A549 (cell line): Measurements from ENCODE around the gene PPARA. TPM values are rescaled to one million over a fixed set of nuclear protein-coding genes. Genes with fewer than 3 reads are reported as not detected.

ENCODE experiments used
- ATAC-seq, 2 experiments: fragments of 200-7000 bp in 1 of 2; fragments of >200 bp in 1 of 2; cut with Nextera tagmentation in 1 of 2; cut with Tn5 transposase in 1 of 2; 3 replicates each; pipeline versions ENCODE4 v1.8.0 to v1.9.1; 2018 to 2020; ENCODE audit warnings: mild to moderate bottlenecking in 1 of 2, moderate library complexity in 1 of 2
- CTCF ChIA-PET: fragments of 300-600 bp; sonication (Branson Sonifier 250); formaldehyde crosslinking; extraction: SDS; loops from one replicate; lab custom pipeline; 2021; ENCODE audit warnings: antibody characterized with exemption, inconsistent platforms; lab: Yijun Ruan, JAX
- POLR2A ChIA-PET: fragments of 350-600 bp; formaldehyde crosslinking; extraction: SDS; loops from one replicate; lab custom pipeline; 2021; ENCODE audit warnings: antibody characterized with exemption, inconsistent platforms; lab: Yijun Ruan, JAX
- DNase-seq, 2 experiments: peaks; one replicate each; pipeline versions ENCODE4 v3.0.0 to v3.0.0-alpha.2; 2011 to 2016; ENCODE audit warnings: low read depth in 1 of 2, low spot score in 1 of 2
- FAIRE-seq: peaks from 2 replicates; lab custom pipeline; 2011; peaks lifted over from hg19 to GRCh38; lab: Jason Lieb, UNC
- H3K27ac ChIP-seq, 2 experiments: fragments of >200 bp; sonication (Bioruptor Twin); formaldehyde crosslinking; 3 replicates each; pipeline ENCODE4 v1.5.1; 2016 to 2017
- H3K4me1 ChIP-seq: fragments of >200 bp; sonication (Bioruptor Twin); formaldehyde crosslinking; 3 replicates; pipeline ENCODE4 v1.6.1; 2016
- H3K4me2 ChIP-seq: fragments of >200 bp; sonication (Bioruptor Twin); formaldehyde crosslinking; 3 replicates; pipeline ENCODE4 v1.6.1; 2016
- H3K4me3 ChIP-seq: fragments of >200 bp; sonication (Bioruptor Twin); formaldehyde crosslinking; 3 replicates; pipeline ENCODE4 v1.5.1; 2016
- H3K9me3 ChIP-seq: fragments of >200 bp; sonication (Bioruptor Twin); formaldehyde crosslinking; 3 replicates; pipeline ENCODE4 v1.6.1; 2016
- BHLHE40 ChIP-seq: IDR thresholded peaks from 2 replicates; pipeline ENCODE4 v1.6.1; 2012; ENCODE audit warnings: low read depth, low read length, inconsistent platforms
- CBX2 ChIP-seq: fragments of 200-600 bp; sonication (generic); IDR thresholded peaks from 2 replicates; pipeline ENCODE4 v1.6.1; 2016; ENCODE audit warnings: low read depth, mild to moderate bottlenecking, borderline replicate concordance
- CEBPB ChIP-seq, 2 experiments: fragments of >200 bp in 1 of 2; sonication (Bioruptor Twin) in 1 of 2; formaldehyde crosslinking in 1 of 2; IDR thresholded peaks; 2 replicates each; pipeline ENCODE4 v1.6.1; 2012 to 2016
- CHD4 ChIP-seq: fragments of 200-600 bp; sonication (generic); IDR thresholded peaks from 2 replicates; pipeline ENCODE4 v1.6.1; 2016; ENCODE audit warnings: antibody characterized with exemption, mild to moderate bottlenecking, borderline replicate concordance
- EHF ChIP-seq: fragments of 250-450 bp; sonication (Bioruptor Pico); IDR thresholded peaks from 2 replicates; pipeline ENCODE4 v1.5.0; 2020; ENCODE audit warnings: mild to moderate bottlenecking
- ESRRA ChIP-seq: fragments of 150-350 bp; IDR thresholded peaks from 2 replicates; pipeline ENCODE4 v1.6.1; 2014; ENCODE audit warnings: mild to moderate bottlenecking, low read length, borderline replicate concordance
- FOSL2 ChIP-seq, 2 experiments: fragments of 450-650 bp in 1 of 2; fragments of >200 bp in 1 of 2; sonication (Bioruptor Twin) in 1 of 2; formaldehyde crosslinking; IDR thresholded peaks; 2 replicates each; pipeline versions ENCODE4 v1.5.0 to v1.6.1; 2016 to 2020; ENCODE audit warnings: mild to moderate bottlenecking in 1 of 2, moderate library complexity in 1 of 2
- HDAC2 ChIP-seq: fragments of 200-600 bp; sonication (generic); IDR thresholded peaks from 2 replicates; pipeline ENCODE4 v1.6.1; 2016
- HOXA7 ChIP-seq: fragments of 250-450 bp; sonication (Bioruptor Pico); IDR thresholded peaks from 2 replicates; pipeline ENCODE4 v1.5.0; 2020; ENCODE audit warnings: mild to moderate bottlenecking, moderate library complexity
- JUN ChIP-seq, 2 experiments: fragments of >200 bp; sonication (Bioruptor Twin); formaldehyde crosslinking; IDR thresholded peaks; 2 replicates in 1 of 2; 3 replicates in 1 of 2; pipeline ENCODE4 v1.6.1; 2016 to 2017
- KDM1A ChIP-seq: fragments of 200-600 bp; sonication (generic); IDR thresholded peaks from 2 replicates; pipeline ENCODE4 v1.6.1; 2016; ENCODE audit warnings: low read depth, mild to moderate bottlenecking
- KDM5A ChIP-seq: fragments of 200-600 bp; sonication (generic); IDR thresholded peaks from 2 replicates; pipeline ENCODE4 v1.6.1; 2016; ENCODE audit warnings: antibody characterized with exemption, mild to moderate bottlenecking
- NFE2L2 ChIP-seq: fragments of 150-350 bp; conservative IDR thresholded peaks from 2 replicates; pipeline ENCODE4 v1.6.1; 2014; ENCODE audit warnings: low read length
- NR3C1 ChIP-seq: fragments of >200 bp; sonication (Bioruptor Twin); formaldehyde crosslinking; IDR thresholded peaks from 3 replicates; pipeline ENCODE4 v1.6.1; 2017
- PBX3 ChIP-seq: IDR thresholded peaks from 2 replicates; pipeline ENCODE4 v1.6.1; 2012
- POLR2A ChIP-seq: IDR thresholded peaks from 2 replicates; pipeline ENCODE4 v1.6.1; 2012; ENCODE audit warnings: mild to moderate bottlenecking, low read length
- POLR2AphosphoS2 ChIP-seq: conservative IDR thresholded peaks from 2 replicates; pipeline ENCODE4 v1.6.1; 2012; ENCODE audit warnings: low read length, improper control_type of control experiment, inconsistent platforms
- RAD21 ChIP-seq, 2 experiments: fragments of >200 bp in 1 of 2; sonication (Bioruptor Twin) in 1 of 2; formaldehyde crosslinking in 1 of 2; IDR thresholded peaks in 1 of 2; conservative IDR thresholded peaks in 1 of 2; 2 replicates in 1 of 2; 3 replicates in 1 of 2; pipeline ENCODE4 v1.6.1; 2012 to 2018; ENCODE audit warnings: inconsistent platforms in 1 of 2
- RNF2 ChIP-seq: fragments of 200-600 bp; sonication (generic); IDR thresholded peaks from 2 replicates; pipeline ENCODE4 v1.6.1; 2016; ENCODE audit warnings: low read depth, mild to moderate bottlenecking, antibody characterized with exemption, moderate library complexity, borderline replicate concordance
- ZFP36 ChIP-seq: fragments of 450-650 bp; IDR thresholded peaks from 2 replicates; pipeline ENCODE4 v1.6.1; 2014; ENCODE audit warnings: borderline replicate concordance; ENCODE audit not compliant: partially characterized antibody
- ZNF302 ChIP-seq: fragments of 250-450 bp; sonication (Bioruptor Pico); IDR thresholded peaks from 2 replicates; pipeline ENCODE4 v1.9.0; 2021; ENCODE audit warnings: inconsistent platforms, mild to moderate bottlenecking, moderate library complexity
- WGBS: methylation state at CpG from one replicate; pipeline ENCODE4 v1.1.6; 2017; ENCODE audit errors: missing lambda C conversion rate; 5-methylcytosine and 5-hydroxymethylcytosine counted together
- polyA plus RNA-seq, 4 experiments: library from polyadenylated mRNA; depleted of rRNA in 3 of 4; stranded (reverse); fragments of >200 nt; fragmentation: RNase III in 1 of 4; extraction: RNeasy Plus Mini Kit Qiagen cat#74134 plus additional on column Dnase treatment in 1 of 4; gene quantifications; 2 replicates in 3 of 4; 3 replicates in 1 of 4; pipeline ENCODE4 v1.2.3, GENCODE V29; 2011 to 2017
- TF ChIP-seq, protein P1 (sequence below): fragments of 150-350 bp; IDR thresholded peaks from 2 replicates; pipeline ENCODE4 v1.6.1; 2014; ENCODE audit warnings: low read depth, mild to moderate bottlenecking, low read length
- TF ChIP-seq, protein P2 (sequence below): IDR thresholded peaks from 2 replicates; pipeline ENCODE4 v1.6.1; 2012; ENCODE audit warnings: low read depth, borderline replicate concordance

PPARA gene
- polyA plus RNA-seq, 2 of the 4 experiments (the other 2 are of a cell fraction): 2.6 to 2.8 TPM

- TF ChIP-seq HDAC2: no peak
- TF ChIP-seq POLR2AphosphoS2: no peak
- 0% methylated on average over 1 of the region's 25 CpGs for WGBS
- Histone ChIP-seq H3K4me2 (peak overlapping the region; percentile 96), H3K4me1 (peaks cover 5% of the 10 kb centered on the region; the same call in 1 of the 3 replicates), H3K4me3 (peak overlapping the region; percentile 96), H3K27ac (peak overlapping the region; percentile 95 to 96), H3K9me3 (no peaks in the 10 kb centered on the region)
- no peak for FAIRE-seq
- POLR2A ChIA-PET: interaction anchor here (1.0 kb wide), 1 partner anchor 17 kb away, joined by 6 read pairs; the partner anchor contains the start of gene TTC38
- CTCF ChIA-PET: interaction anchor here (1.0 to 1.3 kb wide), 2 partner anchors 25 to 129 kb away, joined by 3 to 6 read pairs; no protein-coding TSS in a partner anchor
- ATAC-seq: peak in 1 of 2 experiments; percentile 35; a peak in 3 of 6 replicates
- no peak for DNase-seq
Observed at GRCh38 chr22:46250783-46251125, 100.4 kb downstream of the PPARA start.

DNA sequence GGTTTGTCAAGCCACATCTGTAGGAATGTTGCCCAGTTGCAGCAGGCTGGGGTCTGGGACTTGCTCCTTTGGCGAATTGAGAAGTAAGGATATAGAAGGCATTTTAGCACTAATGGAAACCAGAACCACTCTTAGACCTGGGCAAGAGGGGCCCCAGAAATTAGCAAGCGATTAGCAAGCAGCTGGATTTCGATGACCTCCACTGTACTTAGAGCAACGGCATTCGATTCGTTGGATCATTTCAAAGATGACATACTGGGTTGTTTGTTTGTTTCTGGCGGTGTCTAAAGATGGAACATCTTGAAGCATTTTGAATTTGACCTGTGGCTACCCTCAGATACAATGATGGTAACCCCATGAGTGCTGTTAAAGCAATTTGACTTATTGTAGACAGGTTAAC, 100.9 kb downstream of the PPARA start:
- POLR2A ChIA-PET: no interaction called here
- 95% methylated on average over 7 of the region's 7 CpGs for WGBS
- TF ChIP-seq, protein P1, sequence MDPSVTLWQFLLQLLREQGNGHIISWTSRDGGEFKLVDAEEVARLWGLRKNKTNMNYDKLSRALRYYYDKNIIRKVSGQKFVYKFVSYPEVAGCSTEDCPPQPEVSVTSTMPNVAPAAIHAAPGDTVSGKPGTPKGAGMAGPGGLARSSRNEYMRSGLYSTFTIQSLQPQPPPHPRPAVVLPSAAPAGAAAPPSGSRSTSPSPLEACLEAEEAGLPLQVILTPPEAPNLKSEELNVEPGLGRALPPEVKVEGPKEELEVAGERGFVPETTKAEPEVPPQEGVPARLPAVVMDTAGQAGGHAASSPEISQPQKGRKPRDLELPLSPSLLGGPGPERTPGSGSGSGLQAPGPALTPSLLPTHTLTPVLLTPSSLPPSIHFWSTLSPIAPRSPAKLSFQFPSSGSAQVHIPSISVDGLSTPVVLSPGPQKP: no peak
- TF ChIP-seq KDM5A (no peak), POLR2AphosphoS2 (no peak), ESRRA (no peak), ZNF302 (CRISPR knock-in tag) (no peak)

GRCh38 chr22:46251816-46252380, 101.6 kb downstream of the PPARA start:
- POLR2A ChIA-PET: no interaction called here

More for the DNA sequence above, 100.9 kb downstream of the PPARA start:
- Histone ChIP-seq H3K9me3 (no peaks in the 10 kb centered on the region), H3K4me1 (peaks cover 5% of the 10 kb centered on the region; the same call in 1 of the 3 replicates), H3K27ac (peak overlapping the region in 1 of 2 experiments; percentile 96; a peak in 3 of 6 replicates), H3K4me3 (peak overlapping the region; percentile 96; the same call in 2 of the 3 replicates), H3K4me2 (peak overlapping the region; percentile 96)
- FAIRE-seq (no peak), DNase-seq (no peak), ATAC-seq (no peak)
- CTCF ChIA-PET: no interaction called here

DNA sequence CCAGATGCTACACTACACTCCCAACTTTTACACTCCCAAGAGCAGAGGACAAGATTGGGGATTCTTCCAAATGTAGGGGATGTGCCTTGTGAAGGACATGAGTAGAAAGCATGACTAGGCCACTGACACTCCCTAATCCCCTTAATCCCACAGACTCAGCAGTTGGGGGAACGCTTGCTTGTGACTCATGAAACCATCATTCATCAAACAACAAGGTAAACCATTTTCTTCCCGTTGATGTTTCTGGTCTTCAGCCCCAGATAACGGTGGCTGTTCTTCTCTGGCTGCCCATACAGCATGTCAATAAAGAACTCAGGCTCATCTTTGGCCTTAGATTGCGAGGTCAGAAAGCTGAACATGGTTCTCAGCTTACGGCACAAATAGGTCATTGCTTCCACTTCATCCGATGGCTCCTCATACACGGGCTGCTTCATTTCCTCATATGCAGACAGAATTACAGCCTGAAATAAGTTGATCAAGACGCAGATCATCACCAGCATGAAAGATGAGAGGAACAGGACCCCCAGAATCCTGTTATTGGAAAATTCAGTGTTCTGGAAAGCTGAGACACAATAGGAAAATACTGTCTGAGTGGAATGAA, 106.1 kb downstream of the PPARA start:
- H3K9me3 ChIP-seq: no peaks in the 10 kb centered on the region
- no peak for TF ChIP-seq ESRRA
- no peak for TF ChIP-seq NR3C1
- no peak for TF ChIP-seq FOSL2 (IDR thresholded peaks at IDR 0.05)
- TF ChIP-seq FOSL2 (CRISPR knock-in tag; IDR thresholded peaks at IDR 0.05): no peak
- TF ChIP-seq POLR2A: no peak
- TF ChIP-seq RNF2: no peak
- TF ChIP-seq HOXA7 (CRISPR knock-in tag): no peak
- no peak for TF ChIP-seq RAD21 (conservative IDR thresholded peaks at IDR 0.05 in 1 of 2, IDR thresholded peaks at IDR 0.05 in 1 of 2)
- TF ChIP-seq EHF (CRISPR knock-in tag): no peak
- TF ChIP-seq, protein P2, sequence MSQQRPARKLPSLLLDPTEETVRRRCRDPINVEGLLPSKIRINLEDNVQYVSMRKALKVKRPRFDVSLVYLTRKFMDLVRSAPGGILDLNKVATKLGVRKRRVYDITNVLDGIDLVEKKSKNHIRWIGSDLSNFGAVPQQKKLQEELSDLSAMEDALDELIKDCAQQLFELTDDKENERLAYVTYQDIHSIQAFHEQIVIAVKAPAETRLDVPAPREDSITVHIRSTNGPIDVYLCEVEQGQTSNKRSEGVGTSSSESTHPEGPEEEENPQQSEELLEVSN: no peak
- TF ChIP-seq, all 56 proteins: peak for 0
- ATAC-seq (no peak), DNase-seq (no peak), FAIRE-seq (no peak)
- Histone ChIP-seq H3K4me1 (no peaks in the 10 kb centered on the region), H3K4me2 (no peak overlapping the region), H3K4me3 (no peak overlapping the region), H3K27ac (no peak overlapping the region)
- 58% methylated on average over 8 of the region's 8 CpGs for WGBS
- CTCF ChIA-PET: no interaction called here
- POLR2A ChIA-PET: no interaction called here

More at GRCh38 chr22:46251816-46252380, 101.6 kb downstream of the PPARA start:
- WGBS: 91% methylated on average over 9 of the region's 9 CpGs
- Histone ChIP-seq H3K9me3 (no peaks in the 10 kb centered on the region), H3K4me2 (no peak overlapping the region; the same call in 2 of the 3 replicates), H3K4me1 (peaks cover 5% of the 10 kb centered on the region; the same call in 1 of the 3 replicates), H3K4me3 (no peak overlapping the region), H3K27ac (no peak overlapping the region)
- no peak for DNase-seq
- TF ChIP-seq JUN (IDR thresholded peaks at IDR 0.05) (no peak), BHLHE40 (no peak), CEBPB (IDR thresholded peaks at IDR 0.05) (no peak), PBX3 (no peak), CHD4 (no peak), ESRRA (no peak), ZFP36 (no peak), NFE2L2 (no peak), KDM1A (no peak), CBX2 (no peak)
- no peak for ATAC-seq
- CTCF ChIA-PET: no interaction called here
- no peak for FAIRE-seq
